GM12874 (cell line): ENCODE measurements around the gene RTL1.

ENCODE experiments used
- CTCF ChIP-seq: IDR thresholded peaks from 2 replicates; pipeline ENCODE4 v1.5.1; 2011; ENCODE audit warnings: low read depth, mild to moderate bottlenecking, control low read depth, low read length, moderate library complexity; ENCODE audit not compliant: insufficient read depth

Gene RTL1

GRCh38 chr14:100845341-100845740, 58.2 kb downstream of the RTL1 start:
- TF ChIP-seq CTCF = no peak

- TF ChIP-seq CTCF = no peak
These were observed 58.7 kb downstream of the RTL1 start for GRCh38 chr14:100844846-100845245.

- no peak for TF ChIP-seq CTCF
These were observed 59.1 kb downstream of the RTL1 start for GRCh38 chr14:100844421-100844820.

GRCh38 chr14:100844082-100844408, 59.5 kb downstream of the RTL1 start:
- TF ChIP-seq CTCF = no peak

GRCh38 chr14:100842799-100843198, 60.7 kb downstream of the RTL1 start:
- TF ChIP-seq CTCF = no peak

- TF ChIP-seq CTCF = no peak
These were observed 61.6 kb downstream of the RTL1 start for GRCh38 chr14:100841761-100842403.

- no peak for TF ChIP-seq CTCF
These were observed 62.3 kb downstream of the RTL1 start for GRCh38 chr14:100841066-100841760.
